Measurements from ENCODE around the gene EEF1AKMT2. TPM values are rescaled to one million over a fixed set of nuclear protein-coding genes. Genes with fewer than 3 reads are reported as not detected.

The EEF1AKMT2 gene
- total and polyA plus RNA-seq, 9 of the 15 experiments (the other 6 are each of a cell fraction or from before 2014, with no cell fraction given): 9.3 to 34.3 (median 23.7) TPM

- TF ChIP-seq ZNF277 (CRISPR knock-in tag; IDR thresholded peaks at IDR 0.05; ENCODE audit: borderline replicate concordance): no peak
- TF ChIP-seq EP400 (IDR thresholded peaks at IDR 0.05): peak; percentile 81; the same call in 1 of the 2 replicates
- no peak for TF ChIP-seq ZNF280A (IDR thresholded peaks at IDR 0.05; ENCODE audit: low read depth, partially characterized antibody)
- TF ChIP-seq CBX8 (IDR thresholded peaks at IDR 0.05; ENCODE audit: borderline replicate concordance, extremely low read depth, low read depth, low read length, poor library complexity, severe bottlenecking): no peak
- no peak for TF ChIP-seq TFAM (CRISPR knock-in tag; conservative IDR thresholded peaks at IDR 0.05)
- no peak for TF ChIP-seq ZNF586 (CRISPR knock-in tag; conservative IDR thresholded peaks at IDR 0.05)
- TF ChIP-seq HEY1 (CRISPR knock-in tag; IDR thresholded peaks at IDR 0.05; ENCODE audit: borderline replicate concordance): no peak
- TF ChIP-seq BMI1 (IDR thresholded peaks at IDR 0.05; ENCODE audit: low read length): no peak
- TF ChIP-seq HNRNPLL (IDR thresholded peaks at IDR 0.05; ENCODE audit: low read depth, low read length, poor library complexity, severe bottlenecking): peak; percentile 84
- no peak for TF ChIP-seq FOXO4 (CRISPR knock-in tag; IDR thresholded peaks at IDR 0.05)
- peak; percentile 68; the same call in 1 of the 2 replicates for TF ChIP-seq ZNF511 (CRISPR knock-in tag; IDR thresholded peaks at IDR 0.05)
- TF ChIP-seq ESRRB (CRISPR knock-in tag; IDR thresholded peaks at IDR 0.05; ENCODE audit: borderline replicate concordance): no peak
- TF ChIP-seq ZNF77 (CRISPR knock-in tag; IDR thresholded peaks at IDR 0.05): no peak
- 0 out of 2 replicates have a peak, but pooled peaks have one; percentile 25 for TF ChIP-seq JUND (IDR thresholded peaks at IDR 0.05; ENCODE audit: borderline replicate concordance, low read depth, low read length)
- no peak for TF ChIP-seq JUND (tag; IDR thresholded peaks at IDR 0.05; ENCODE audit: borderline replicate concordance, low read depth, low read length)
- TF ChIP-seq SIN3A (IDR thresholded peaks at IDR 0.05; ENCODE audit: borderline replicate concordance in 2 of 2, control insufficient read depth in 1 of 2, low read depth in 2 of 2, low read length in 2 of 2): peak; percentile 26 to 53; a peak in 1 of 4 replicates
- peak; percentile 69 to 74 for TF ChIP-seq NRF1 (conservative IDR thresholded peaks at IDR 0.05 in 1 of 2, IDR thresholded peaks at IDR 0.05 in 1 of 2)
- TF ChIP-seq ZNF431 (CRISPR knock-in tag; IDR thresholded peaks at IDR 0.05): no peak
- TF ChIP-seq GTF2E2 (tag; IDR thresholded peaks at IDR 0.05): peak; percentile 82
- no peak for TF ChIP-seq TEAD2 (tag; IDR thresholded peaks at IDR 0.05)
- TF ChIP-seq ZFX (CRISPR knock-in tag; IDR thresholded peaks at IDR 0.05): peak; percentile 90
These were observed at the start of gene EEF1AKMT2 (continued) for GRCh38 chr10:124791547-124792348.
